H1 (cell line): Measurements from ENCODE around the gene TRABD2B. TPM values are rescaled to one million over a fixed set of nuclear protein-coding genes. Genes with fewer than 3 reads are reported as not detected.
A peak's percentile ranks its signal among the peaks of the same experiment; 100 is the strongest.

ENCODE experiments used
- CTCF ChIA-PET: fragments of 300-600 bp; sonication (Branson Sonifier 250); formaldehyde crosslinking; loops from one replicate; lab custom pipeline; 2021; ENCODE audit not compliant: partially characterized antibody; lab: Charles Lee
- POLR2A ChIA-PET: fragments of 300-600 bp; sonication (Branson Sonifier 250); formaldehyde crosslinking; loops from one replicate; lab custom pipeline; 2021; ENCODE audit warnings: inconsistent platforms; ENCODE audit not compliant: partially characterized antibody; lab: Charles Lee
- DNase-seq, 2 experiments: peaks; one replicate each; pipeline versions ENCODE4 v3.0.0 to v3.0.0-alpha.2; 2010 to 2022; ENCODE audit warnings: low spot score in 2 of 2, low read depth in 1 of 2, mixed read lengths in 1 of 2
- FAIRE-seq: peaks from 2 replicates; lab custom pipeline; 2011; peaks lifted over from hg19 to GRCh38; lab: Jason Lieb, UNC
- H2AFZ ChIP-seq: 2 replicates; pipeline ENCODE4 v1.8.1; 2012; ENCODE audit warnings: low read length, inconsistent platforms
- H2AK5ac ChIP-seq: 2 replicates; pipeline ENCODE4 v1.6.1; 2013; ENCODE audit warnings: low read depth, low read length
- H2BK120ac ChIP-seq: replicated peaks from 2 replicates; pipeline ENCODE3; 2013; ENCODE audit warnings: low read depth, low read length, inconsistent platforms
- H2BK12ac ChIP-seq: 2 replicates; pipeline ENCODE4 v1.6.1; 2013; ENCODE audit warnings: low read depth, low read length
- H2BK15ac ChIP-seq: 2 replicates; pipeline ENCODE4 v1.6.1; 2013; ENCODE audit warnings: low read length
- H2BK20ac ChIP-seq: 2 replicates; pipeline ENCODE4 v1.6.1; 2013; ENCODE audit warnings: low read length
- H2BK5ac ChIP-seq: 2 replicates; pipeline ENCODE4 v1.6.1; 2013; ENCODE audit warnings: low read depth, low read length
- H3K14ac ChIP-seq: 2 replicates; pipeline ENCODE4 v1.6.1; 2013; ENCODE audit warnings: inconsistent platforms; ENCODE audit not compliant: insufficient read length
- H3K18ac ChIP-seq: 2 replicates; pipeline ENCODE4 v1.6.1; 2013; ENCODE audit warnings: low read length; ENCODE audit errors: extremely low read depth
- H3K23ac ChIP-seq: 2 replicates; pipeline ENCODE4 v1.6.1; 2013; ENCODE audit warnings: inconsistent platforms; ENCODE audit not compliant: insufficient read length
- H3K23me2 ChIP-seq: 2 replicates; pipeline ENCODE4 v1.6.1; 2013; ENCODE audit warnings: low read depth, low read length
- H3K27ac ChIP-seq: 2 replicates; pipeline ENCODE4 v1.6.1; 2011; ENCODE audit warnings: low read depth, low read length, inconsistent platforms
- H3K27me3 ChIP-seq, 4 experiments: replicated peaks in 1 of 4; 1 replicate in 1 of 4; 2 replicates in 3 of 4; pipeline versions ENCODE4 v1.6.1 to v1.8.1; 2011 to 2013; ENCODE audit warnings: low read length in 3 of 4, mild to moderate bottlenecking in 3 of 4, inconsistent platforms in 2 of 4, mixed read lengths in 2 of 4, moderate library complexity in 1 of 4; ENCODE audit not compliant: control insufficient read depth in 3 of 4, insufficient read depth in 3 of 4; ENCODE audit errors: extremely low read depth in 1 of 4
- H3K36me3 ChIP-seq, 4 experiments: 2 replicates each; pipeline versions ENCODE4 v1.6.1 to v1.8.1; 2011 to 2013; ENCODE audit warnings: mild to moderate bottlenecking in 4 of 4, low read length in 3 of 4, moderate library complexity in 2 of 4, control low read depth in 1 of 4, inconsistent platforms in 1 of 4; ENCODE audit not compliant: insufficient read depth in 4 of 4, control insufficient read depth in 2 of 4
- H3K4ac ChIP-seq: replicated peaks from 2 replicates; pipeline ENCODE3; 2013; ENCODE audit warnings: low read length, low read depth, mixed read lengths, inconsistent platforms; ENCODE audit not compliant: insufficient read length
- H3K4me1 ChIP-seq, 4 experiments: replicated peaks in 1 of 4; 1 replicate in 1 of 4; 2 replicates in 3 of 4; pipeline versions ENCODE4 v1.6.1 to v1.8.1; 2011 to 2013; ENCODE audit warnings: low read length in 3 of 4, inconsistent platforms in 2 of 4, mixed read lengths in 1 of 4; ENCODE audit not compliant: insufficient read depth in 4 of 4, control insufficient read depth in 3 of 4
- H3K4me2 ChIP-seq, 2 experiments: 2 replicates each; pipeline versions ENCODE4 v1.6.1 to v1.8.1; 2011 to 2013; ENCODE audit warnings: low read depth in 2 of 2, low read length in 2 of 2, control low read depth in 1 of 2, inconsistent platforms in 1 of 2, mild to moderate bottlenecking in 1 of 2; ENCODE audit not compliant: insufficient read depth in 1 of 2
- H3K4me3 ChIP-seq, 4 experiments: fragments of 200-600, 300-600 bp in 1 of 4; sonication (generic), shearing (Covaris generic), sonication (Bioruptor Twin) in 1 of 4; 2 replicates each; pipeline versions ENCODE4 v1.5.1 to v1.8.1; 2011 to 2016; ENCODE audit warnings: low read length in 4 of 4, low read depth in 3 of 4, control low read depth in 2 of 4, inconsistent platforms in 2 of 4, mild to moderate bottlenecking in 2 of 4, mixed read lengths in 1 of 4, moderate library complexity in 1 of 4; ENCODE audit not compliant: insufficient read depth in 2 of 4; ENCODE audit errors: extremely low read depth in 1 of 4
- H3K56ac ChIP-seq: replicated peaks from 2 replicates; pipeline ENCODE3; 2013; ENCODE audit warnings: low read depth, mild to moderate bottlenecking, mixed read lengths, low read length, inconsistent platforms; ENCODE audit not compliant: insufficient read length
- H3K79me1 ChIP-seq: 2 replicates; pipeline ENCODE4 v1.6.1; 2013; ENCODE audit warnings: low read depth, low read length, control low read depth
- H3K79me2 ChIP-seq, 2 experiments: 2 replicates each; pipeline versions ENCODE4 v1.6.1 to v1.8.1; 2012 to 2013; ENCODE audit warnings: low read length in 2 of 2, mild to moderate bottlenecking in 2 of 2, inconsistent platforms in 1 of 2; ENCODE audit not compliant: insufficient read depth in 2 of 2, control insufficient read depth in 1 of 2
- H3K9ac ChIP-seq, 4 experiments: replicated peaks in 1 of 4; 1 replicate in 1 of 4; 2 replicates in 3 of 4; pipeline versions ENCODE4 v1.6.1 to v1.8.1; 2011 to 2013; ENCODE audit warnings: low read depth in 3 of 4, low read length in 3 of 4, control low read depth in 2 of 4, mild to moderate bottlenecking in 2 of 4, moderate library complexity in 2 of 4, inconsistent platforms in 1 of 4; ENCODE audit errors: extremely low read depth in 1 of 4
- H3K9me3 ChIP-seq, 2 experiments: 2 replicates each; pipeline versions ENCODE4 v1.6.1 to v1.8.1; 2012 to 2013; ENCODE audit warnings: mild to moderate bottlenecking in 2 of 2, moderate library complexity in 2 of 2, control low read depth in 1 of 2, inconsistent platforms in 1 of 2, low read depth in 1 of 2, low read length in 1 of 2, mixed read lengths in 1 of 2; ENCODE audit not compliant: insufficient read depth in 2 of 2
- H4K20me1 ChIP-seq, 2 experiments: replicated peaks in 1 of 2; 2 replicates each; pipeline versions ENCODE3 to v1.8.1; 2011 to 2013; ENCODE audit warnings: inconsistent platforms in 2 of 2, low read length in 2 of 2, mild to moderate bottlenecking in 1 of 2; ENCODE audit not compliant: insufficient read depth in 2 of 2, control insufficient read depth in 1 of 2
- H4K5ac ChIP-seq: 2 replicates; pipeline ENCODE4 v1.6.1; 2013; ENCODE audit warnings: low read length, low read depth, mixed read lengths, inconsistent platforms; ENCODE audit not compliant: insufficient read length
- H4K8ac ChIP-seq: 2 replicates; pipeline ENCODE4 v1.8.0; 2013; ENCODE audit warnings: mild to moderate bottlenecking, moderate library complexity, low read length, inconsistent platforms; ENCODE audit not compliant: insufficient read depth; ENCODE audit errors: extremely low read depth
- H4K91ac ChIP-seq: replicated peaks from 2 replicates; pipeline ENCODE3; 2013; ENCODE audit warnings: low read length, mixed read lengths, inconsistent platforms; ENCODE audit not compliant: insufficient read length
- EP300 ChIP-seq, 2 experiments: IDR thresholded peaks; 1 replicate in 1 of 2; 2 replicates in 1 of 2; pipeline ENCODE4 v1.6.1; 2011 to 2012; ENCODE audit warnings: low read depth in 2 of 2, low read length in 2 of 2, mild to moderate bottlenecking in 2 of 2, borderline replicate concordance in 1 of 2, inconsistent platforms in 1 of 2, moderate library complexity in 1 of 2
- GABPA ChIP-seq: IDR thresholded peaks from 2 replicates; pipeline ENCODE4 v1.6.1; 2011; ENCODE audit warnings: mild to moderate bottlenecking, low read length, moderate library complexity, borderline replicate concordance; ENCODE audit not compliant: insufficient read depth
- HDAC2 ChIP-seq, 2 experiments: fragments of 300-600 bp in 1 of 2; sonication (generic) in 1 of 2; IDR thresholded peaks; 2 replicates each; pipeline ENCODE4 v1.6.1; 2011 to 2012; ENCODE audit warnings: low read depth in 2 of 2, low read length in 2 of 2, mild to moderate bottlenecking in 2 of 2, moderate library complexity in 2 of 2, borderline replicate concordance in 1 of 2, inconsistent platforms in 1 of 2
- JUN ChIP-seq: IDR thresholded peaks from 2 replicates; pipeline ENCODE4 v1.6.1; 2011; ENCODE audit warnings: low read depth, mild to moderate bottlenecking, improper control_type of control experiment, low read length
- PHF8 ChIP-seq: fragments of 200-600 bp; sonication (generic); conservative IDR thresholded peaks from 2 replicates; pipeline ENCODE4 v1.7.1; 2012; ENCODE audit warnings: low read depth, mild to moderate bottlenecking, inconsistent platforms, low read length, moderate library complexity
- POLR2AphosphoS5 ChIP-seq: IDR thresholded peaks from 2 replicates; pipeline ENCODE4 v1.6.1; 2011; ENCODE audit warnings: low read depth, low read length
- POU5F1 ChIP-seq: IDR thresholded peaks from 2 replicates; pipeline ENCODE4 v1.6.1; 2011; ENCODE audit warnings: low read depth, mild to moderate bottlenecking, low read length, moderate library complexity
- SIN3A ChIP-seq, 2 experiments: IDR thresholded peaks in 1 of 2; conservative IDR thresholded peaks in 1 of 2; 2 replicates each; pipeline ENCODE4 v1.6.1; 2011 to 2012; ENCODE audit warnings: low read length in 2 of 2, improper control_type of control experiment in 1 of 2, low read depth in 1 of 2, mild to moderate bottlenecking in 1 of 2
- SP1 ChIP-seq: IDR thresholded peaks from 2 replicates; pipeline ENCODE4 v1.6.1; 2011; ENCODE audit warnings: low read depth, low read length
- WGBS, 2 experiments: shearing (Covaris generic) in 1 of 2; methylation state at CpG; one replicate each; pipeline versions ENCODE4 v1.1.6 to v1.1.7; 2013 to 2015; ENCODE audit warnings: low lambda C conversion rate in 2 of 2, mixed read lengths in 2 of 2, inconsistent platforms in 1 of 2, low coverage in 1 of 2, missing lambda C conversion rate in 1 of 2; ENCODE audit not compliant: insufficient replicate concordance in 2 of 2, insufficient coverage in 1 of 2, insufficient read length in 1 of 2; ENCODE audit errors: extremely low coverage in 1 of 2, missing lambda C conversion rate in 1 of 2; 5-methylcytosine and 5-hydroxymethylcytosine counted together
- polyA plus RNA-seq, 7 experiments: library from polyadenylated mRNA; depleted of rRNA in 3 of 7; stranded (reverse) in 5 of 7; unstranded in 2 of 7; fragments of >200 nt in 5 of 7; fragments of 200-250 nt in 2 of 7; gene quantifications; 1 replicate in 5 of 7; 2 replicates in 1 of 7; 4 replicates in 1 of 7; pipeline versions ENCODE4 v1.2.1 to v1.2.3, GENCODE V29; 2011 to 2013; ENCODE audit warnings: missing spikeins in 2 of 7, mixed read lengths in 2 of 7
- total RNA-seq: library from RNA; stranded (reverse); fragmentation: NEBNext Ultra II Directional; extraction: Animal tissue kit (Norgen Biotek cat#: 25700); gene quantifications from 2 replicates; pipeline ENCODE4 v1.2.1, GENCODE V29; 2021
- TF ChIP-seq, protein P1 (sequence below): IDR thresholded peaks from 2 replicates; pipeline ENCODE4 v1.6.1; 2012; ENCODE audit warnings: low read length, inconsistent platforms
- TF ChIP-seq, protein P2 (sequence below): IDR thresholded peaks from 2 replicates; pipeline ENCODE4 v1.6.1; 2012; ENCODE audit warnings: inconsistent platforms

Gene TRABD2B
- total and polyA plus RNA-seq, 2 of the 8 experiments (the other 6 are each of a cell fraction or from before 2014, with no cell fraction given), result 0.95 to 3.4 TPM

DNA sequence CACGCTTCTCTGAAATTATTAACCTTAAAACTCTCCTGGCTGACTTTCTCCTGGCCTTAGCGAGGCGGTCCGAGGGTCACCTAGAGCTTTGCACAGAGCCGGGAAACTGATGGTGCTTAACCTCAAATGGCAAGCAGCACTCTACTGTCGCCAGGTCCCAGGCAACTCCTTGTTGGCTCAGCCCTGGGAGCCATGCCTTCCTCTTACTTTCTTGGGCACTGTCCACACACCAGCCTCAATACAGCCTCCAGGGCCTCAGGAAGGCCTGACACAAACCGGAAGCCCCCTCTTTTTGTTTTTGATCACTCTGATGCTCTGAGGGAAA is 3.8 kb downstream of the TRABD2B start:
- FAIRE-seq (no peak), DNase-seq (no peak)
- H2AFZ ChIP-seq, result no peak overlapping the region
- POLR2A ChIA-PET, result no interaction called here
- no peaks in the 10 kb centered on the region for H3K9me3 ChIP-seq
- no peak overlapping the region for H3K23ac ChIP-seq
- peaks cover 0 to 6% (median 0%) of the 10 kb centered on the region in 4 experiments; a peak in 1 of 8 replicates for H3K36me3 ChIP-seq
- H4K5ac ChIP-seq, result no peak overlapping the region
- no peak overlapping the region for H3K14ac ChIP-seq
- H2BK15ac ChIP-seq, result 0 out of 2 replicates have a peak overlapping the region, but pooled peaks have one; percentile 72
- no peak overlapping the region for H2BK120ac ChIP-seq
- H3K23me2 ChIP-seq, result peaks cover 8% of the 10 kb centered on the region; the same call in 1 of the 2 replicates
- CTCF ChIA-PET, result interaction anchor here (1.2 kb wide), 1 partner anchor 62 kb away, joined by 3 read pairs; no protein-coding TSS in a partner anchor
- WGBS, 2 experiments, result 87% methylated on average over 7 of the region's 7 CpGs; no CpG with 5 or more reads in 1 of the 2 experiments
- no peak overlapping the region for H3K4me2 ChIP-seq
- no peak overlapping the region for H3K9ac ChIP-seq
- no peak overlapping the region for H3K4me3 ChIP-seq
- H3K56ac ChIP-seq, result no peak overlapping the region
- no peak overlapping the region for H2BK12ac ChIP-seq
- no peak overlapping the region for H4K91ac ChIP-seq
- H3K27me3 ChIP-seq, result peaks cover 0 to 21% (median 16%) of the 10 kb centered on the region in 4 experiments; a peak in 6 of 7 replicates
- no peaks in the 10 kb centered on the region for H3K79me2 ChIP-seq
- no peak overlapping the region for H2AK5ac ChIP-seq
- H3K79me1 ChIP-seq, result no peaks in the 10 kb centered on the region
- H3K4me1 ChIP-seq, result peaks cover 5 to 15% (median 8%) of the 10 kb centered on the region in 4 experiments
- H3K18ac ChIP-seq, result no peak overlapping the region
- no peak overlapping the region for H4K8ac ChIP-seq
- no peaks in the 10 kb centered on the region for H4K20me1 ChIP-seq
- H3K4ac ChIP-seq, result no peak overlapping the region
- H3K27ac ChIP-seq, result no peak overlapping the region
- H2BK20ac ChIP-seq, result no peak overlapping the region
- H2BK5ac ChIP-seq, result no peak overlapping the region
- no peak for TF ChIP-seq GABPA
- TF ChIP-seq POU5F1, result no peak
- no peak for TF ChIP-seq PHF8
- TF ChIP-seq, protein P1, sequence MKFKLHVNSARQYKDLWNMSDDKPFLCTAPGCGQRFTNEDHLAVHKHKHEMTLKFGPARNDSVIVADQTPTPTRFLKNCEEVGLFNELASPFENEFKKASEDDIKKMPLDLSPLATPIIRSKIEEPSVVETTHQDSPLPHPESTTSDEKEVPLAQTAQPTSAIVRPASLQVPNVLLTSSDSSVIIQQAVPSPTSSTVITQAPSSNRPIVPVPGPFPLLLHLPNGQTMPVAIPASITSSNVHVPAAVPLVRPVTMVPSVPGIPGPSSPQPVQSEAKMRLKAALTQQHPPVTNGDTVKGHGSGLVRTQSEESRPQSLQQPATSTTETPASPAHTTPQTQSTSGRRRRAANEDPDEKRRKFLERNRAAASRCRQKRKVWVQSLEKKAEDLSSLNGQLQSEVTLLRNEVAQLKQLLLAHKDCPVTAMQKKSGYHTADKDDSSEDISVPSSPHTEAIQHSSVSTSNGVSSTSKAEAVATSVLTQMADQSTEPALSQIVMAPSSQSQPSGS, result no peak
- no peak for TF ChIP-seq SP1
- no peak for TF ChIP-seq EP300 (IDR thresholded peaks at IDR 0.05; ENCODE audit: borderline replicate concordance in 1 of 2, low read depth in 2 of 2, low read length in 2 of 2)
- no peak for TF ChIP-seq POLR2AphosphoS5
- TF ChIP-seq, protein P2, sequence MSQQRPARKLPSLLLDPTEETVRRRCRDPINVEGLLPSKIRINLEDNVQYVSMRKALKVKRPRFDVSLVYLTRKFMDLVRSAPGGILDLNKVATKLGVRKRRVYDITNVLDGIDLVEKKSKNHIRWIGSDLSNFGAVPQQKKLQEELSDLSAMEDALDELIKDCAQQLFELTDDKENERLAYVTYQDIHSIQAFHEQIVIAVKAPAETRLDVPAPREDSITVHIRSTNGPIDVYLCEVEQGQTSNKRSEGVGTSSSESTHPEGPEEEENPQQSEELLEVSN, result no peak
- TF ChIP-seq JUN, result no peak
- TF ChIP-seq HDAC2 (IDR thresholded peaks at IDR 0.05; ENCODE audit: borderline replicate concordance in 1 of 2, low read depth in 2 of 2, low read length in 2 of 2), result no peak
- TF ChIP-seq SIN3A (conservative IDR thresholded peaks at IDR 0.05 in 1 of 2, IDR thresholded peaks at IDR 0.05 in 1 of 2; ENCODE audit: low read depth in 1 of 2, low read length in 2 of 2), result no peak
